Activated T-helper 1 cell treated with anti-CD3 and anti-CD28 coated beads, Interleukin-2, amount 50 U/mL, for 16 hours (primary cell): Measurements from ENCODE around the gene FCGR2B.
"Not testable (repeated sequence)": the region's sequence is repeated elsewhere in the genome, so short reads cannot be mapped to it uniquely, and the experiment has no call there.

Source experiments
- DNase-seq, 2 donors: peaks; one replicate each; pipeline ENCODE4 v3.0.0-alpha.2; 2020; ENCODE audit warnings: low read depth in 1 of 2, low spot score in 1 of 2

FCGR2B gene

GRCh38 chr1:161662684-161663339 lies at the start of gene FCGR2B:
Gene FCGR2B, plus strand, starts transcription at chr1:161663143. Its CDS starts 99 bp downstream, at chr1:161663242.
- not testable (repeated sequence) for DNase-seq

GRCh38 chr1:161616417-161616816 lies 46.5 kb upstream of the FCGR2B start:
- not testable (repeated sequence) for DNase-seq

GRCh38 chr1:161618517-161618916 lies 44.4 kb upstream of the FCGR2B start:
- not testable (repeated sequence) for DNase-seq

GRCh38 chr1:161620399-161620798 lies 42.5 kb upstream of the FCGR2B start:
- DNase-seq: not testable (repeated sequence)

GRCh38 chr1:161621181-161622000 lies 41.6 kb upstream of the FCGR2B start:
- peak; percentile 55 to 62 for DNase-seq

- not testable (repeated sequence) for DNase-seq
Measured at GRCh38 chr1:161622054-161622453, 40.9 kb upstream of the FCGR2B start.

- not testable (repeated sequence) for DNase-seq
Measured at GRCh38 chr1:161623401-161624051, 39.4 kb upstream of the FCGR2B start.

- not testable (repeated sequence) for DNase-seq
Measured at GRCh38 chr1:161624605-161625004, 38.3 kb upstream of the FCGR2B start.

GRCh38 chr1:161626445-161627146 lies 36.3 kb upstream of the FCGR2B start:
- DNase-seq: not testable (repeated sequence)

GRCh38 chr1:161630128-161630742 lies 32.7 kb upstream of the FCGR2B start:
- not testable (repeated sequence) for DNase-seq

GRCh38 chr1:161631076-161631475 lies 31.9 kb upstream of the FCGR2B start, which contains the start of gene FCGR3B:
Gene FCGR3B, minus strand, starts transcription at chr1:161631176. Its CDS starts 82 bp downstream, at chr1:161631094.
- DNase-seq: no peak

GRCh38 chr1:161634993-161635392 lies 27.9 kb upstream of the FCGR2B start:
- DNase-seq: not testable (repeated sequence)

GRCh38 chr1:161636189-161636782 lies 26.7 kb upstream of the FCGR2B start:
- DNase-seq: not testable (repeated sequence)

- DNase-seq: not testable (repeated sequence)
Measured at GRCh38 chr1:161636976-161637375, 26.0 kb upstream of the FCGR2B start.

GRCh38 chr1:161638251-161638993 lies 24.5 kb upstream of the FCGR2B start:
- not testable (repeated sequence) for DNase-seq

- not testable (repeated sequence) for DNase-seq
Measured at GRCh38 chr1:161639203-161639602, 23.7 kb upstream of the FCGR2B start.

- DNase-seq: not testable (repeated sequence)
Measured at GRCh38 chr1:161642697-161643096, 20.2 kb upstream of the FCGR2B start.

- DNase-seq: not testable (repeated sequence)
Measured at GRCh38 chr1:161643481-161644208, 19.3 kb upstream of the FCGR2B start.

GRCh38 chr1:161644855-161645254 lies 18.1 kb upstream of the FCGR2B start:
- DNase-seq: not testable (repeated sequence)
